Neural cell (in vitro differentiated cells): Measurements from ENCODE around the gene CHKA. TPM values are rescaled to one million over a fixed set of nuclear protein-coding genes. Genes with fewer than 3 reads are reported as not detected.
A peak's percentile ranks its signal among the peaks of the same experiment; 100 is the strongest.

Experiments
- H2AFZ ChIP-seq: fragments of 200-600, 300-800 bp; sonication (generic), shearing (Covaris generic); 2 replicates; pipeline ENCODE4 v1.6.0; 2014; ENCODE audit warnings: low read depth, mild to moderate bottlenecking, antibody characterized with exemption, low read length, moderate library complexity
- H3F3A ChIP-seq: fragments of 200-600 bp; shearing (Covaris generic); 2 replicates; pipeline ENCODE4 v1.6.1; 2016; ENCODE audit warnings: mild to moderate bottlenecking, moderate library complexity, mixed read lengths, antibody characterized with exemption, low read length; ENCODE audit not compliant: insufficient read depth, poor library complexity, severe bottlenecking
- H3K27ac ChIP-seq: fragments of 200-600, 300-800 bp; sonication (generic), shearing (Covaris generic); 2 replicates; pipeline ENCODE4 v1.5.1; 2014; ENCODE audit warnings: mild to moderate bottlenecking, low read length, moderate library complexity
- H3K27me3 ChIP-seq: fragments of 300-800, 200-600 bp; sonication (generic), shearing (Covaris generic); 2 replicates; pipeline ENCODE4 v1.6.0; 2014; ENCODE audit warnings: mild to moderate bottlenecking, low read depth, low read length, moderate library complexity; ENCODE audit not compliant: insufficient read depth
- H3K36me3 ChIP-seq: fragments of 300-800, 200-600 bp; sonication (generic), shearing (Covaris generic); 2 replicates; pipeline ENCODE4 v1.5.1; 2014; ENCODE audit warnings: mild to moderate bottlenecking, antibody characterized with exemption, low read length, moderate library complexity; ENCODE audit not compliant: insufficient read depth
- H3K4me2 ChIP-seq: fragments of 300-800, 200-600 bp; sonication (generic), shearing (Covaris generic); 2 replicates; pipeline ENCODE4 v1.6.0; 2014; ENCODE audit warnings: mild to moderate bottlenecking, low read length
- H3K4me3 ChIP-seq: fragments of 300-800, 200-600 bp; sonication (generic), shearing (Covaris generic); 2 replicates; pipeline ENCODE4 v1.5.1; 2014; ENCODE audit warnings: mild to moderate bottlenecking, low read length, moderate library complexity
- H3K79me2 ChIP-seq: fragments of 200-600 bp; shearing (Covaris generic); replicated peaks from 2 replicates; pipeline ENCODE4 v1.6.0; 2014; ENCODE audit warnings: mild to moderate bottlenecking, low read length, moderate library complexity; ENCODE audit not compliant: insufficient read depth
- H3K9ac ChIP-seq: fragments of 300-800, 200-600 bp; sonication (generic), shearing (Covaris generic); 2 replicates; pipeline ENCODE4 v1.6.1; 2016; ENCODE audit warnings: mild to moderate bottlenecking, low read length, mixed read lengths
- H3K9me2 ChIP-seq: fragments of 200-600 bp; shearing (Covaris generic); 2 replicates; pipeline ENCODE4 v1.6.1; 2016; ENCODE audit warnings: mild to moderate bottlenecking, low read length, mixed read lengths; ENCODE audit not compliant: insufficient read depth
- H3K9me3 ChIP-seq: fragments of 200-600, 300-800 bp; sonication (generic), shearing (Covaris generic); 2 replicates; pipeline ENCODE4 v1.6.1; 2016; ENCODE audit warnings: mild to moderate bottlenecking, mixed run types, low read length, moderate library complexity, mixed read lengths
- H4K20me1 ChIP-seq: fragments of 200-600 bp; shearing (Covaris generic); 2 replicates; pipeline ENCODE4 v1.6.1; 2016; ENCODE audit warnings: mild to moderate bottlenecking, mixed run types; ENCODE audit not compliant: insufficient read depth
- EP300 ChIP-seq: fragments of 450-650 bp; conservative IDR thresholded peaks from 2 replicates; pipeline ENCODE4 v1.6.1; 2014; ENCODE audit warnings: antibody characterized with exemption, mild to moderate bottlenecking, moderate library complexity; ENCODE audit not compliant: poor library complexity, severe bottlenecking
- EZH2 ChIP-seq: fragments of 200-600, 300-800 bp; shearing (Covaris generic), sonication (generic); IDR thresholded peaks from 2 replicates; pipeline ENCODE4 v1.6.1; 2014; ENCODE audit warnings: antibody characterized with exemption, low read length, borderline replicate concordance, mild to moderate bottlenecking; ENCODE audit not compliant: insufficient read depth, poor library complexity, severe bottlenecking
- MXI1 ChIP-seq: fragments of 450-650 bp; conservative IDR thresholded peaks from 2 replicates; pipeline ENCODE4 v1.6.1; 2014; ENCODE audit warnings: antibody characterized with exemption, mild to moderate bottlenecking; ENCODE audit not compliant: poor library complexity, severe bottlenecking
- POLR2AphosphoS5 ChIP-seq: IDR thresholded peaks from 2 replicates; pipeline ENCODE4 v1.6.1; 2012
- RAD21 ChIP-seq: fragments of 450-650 bp; conservative IDR thresholded peaks from 2 replicates; pipeline ENCODE4 v1.6.1; 2014; ENCODE audit warnings: antibody characterized with exemption, mild to moderate bottlenecking, moderate library complexity
- SMC3 ChIP-seq: fragments of 450-650 bp; conservative IDR thresholded peaks from 2 replicates; pipeline ENCODE4 v1.6.1; 2014; ENCODE audit warnings: antibody characterized with exemption, mild to moderate bottlenecking, moderate library complexity; ENCODE audit not compliant: poor library complexity
- TAF1 ChIP-seq: IDR thresholded peaks from 2 replicates; pipeline ENCODE4 v1.6.1; 2012; ENCODE audit warnings: low read depth
- polyA plus RNA-seq: library from polyadenylated mRNA; depleted of rRNA; stranded (reverse); fragments of >200 nt; gene quantifications from 2 replicates; pipeline ENCODE4 v1.2.3, GENCODE V29; 2014
- TF ChIP-seq, protein P1 (sequence below): IDR thresholded peaks from 2 replicates; pipeline ENCODE4 v1.6.1; 2012; ENCODE audit warnings: borderline replicate concordance
- TF ChIP-seq, protein P2 (sequence below): fragments of 450-650 bp; IDR thresholded peaks from 2 replicates; pipeline ENCODE4 v1.5.1; 2014; ENCODE audit warnings: antibody characterized with exemption, mild to moderate bottlenecking, moderate library complexity; ENCODE audit not compliant: poor library complexity, severe bottlenecking

CHKA gene
- polyA plus RNA-seq, 1 donor from 2014 or later, result 90.0 TPM

DNA sequence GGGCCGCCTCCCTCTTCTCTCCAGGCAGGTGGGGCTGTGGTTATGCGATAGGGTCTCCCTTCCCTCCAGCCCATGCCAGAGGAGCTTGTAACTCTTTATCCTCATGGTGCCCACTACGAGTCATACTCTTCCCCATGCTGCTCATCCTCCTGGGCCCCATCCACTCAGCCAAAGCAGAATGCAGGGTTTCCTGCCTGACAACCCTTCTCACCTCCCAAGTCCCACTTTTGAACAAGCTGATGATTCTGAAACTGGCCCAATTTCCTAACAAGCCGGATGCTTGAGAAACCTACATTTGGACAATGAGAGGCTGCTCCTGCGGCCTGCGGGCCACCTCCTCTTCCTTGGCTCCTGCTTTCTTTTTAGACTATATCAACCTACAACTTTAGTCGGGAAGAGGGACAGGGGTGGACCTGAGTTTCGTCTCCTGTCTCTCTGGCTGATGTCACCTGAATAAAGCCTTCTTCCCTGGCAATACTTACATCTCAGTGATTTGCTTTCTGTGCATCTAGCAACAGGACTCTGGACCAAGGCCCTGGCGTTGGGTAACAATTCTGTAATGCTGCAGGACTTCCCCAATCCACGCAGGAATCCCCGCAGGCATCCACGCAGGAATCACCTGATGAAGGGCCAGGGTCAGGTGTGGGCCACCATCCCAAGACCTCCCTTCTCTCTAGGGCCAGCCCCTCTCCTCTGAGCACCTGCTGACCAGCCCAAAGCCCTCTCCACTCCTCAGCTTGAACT, 92.2 kb downstream of the CHKA start:
- peaks cover 5% of the 10 kb centered on the region for H3K9me3 ChIP-seq
- H3K27ac ChIP-seq, result no peak overlapping the region
- H3K79me2 ChIP-seq, result peaks cover 12% of the 10 kb centered on the region
- H3K27me3 ChIP-seq, result no peaks in the 10 kb centered on the region
- H3K9ac ChIP-seq, result no peak overlapping the region
- no peaks in the 10 kb centered on the region for H3K9me2 ChIP-seq
- H3K4me2 ChIP-seq, result no peak overlapping the region
- TF ChIP-seq POLR2AphosphoS5 (no peak), RAD21 (no peak), EP300 (no peak)
- no peaks in the 10 kb centered on the region for H4K20me1 ChIP-seq
- H2AFZ ChIP-seq, result no peak overlapping the region
- H3K4me3 ChIP-seq, result peak overlapping the region; percentile 77
- no peaks in the 10 kb centered on the region for H3F3A ChIP-seq
- no peaks in the 10 kb centered on the region for H3K36me3 ChIP-seq

DNA sequence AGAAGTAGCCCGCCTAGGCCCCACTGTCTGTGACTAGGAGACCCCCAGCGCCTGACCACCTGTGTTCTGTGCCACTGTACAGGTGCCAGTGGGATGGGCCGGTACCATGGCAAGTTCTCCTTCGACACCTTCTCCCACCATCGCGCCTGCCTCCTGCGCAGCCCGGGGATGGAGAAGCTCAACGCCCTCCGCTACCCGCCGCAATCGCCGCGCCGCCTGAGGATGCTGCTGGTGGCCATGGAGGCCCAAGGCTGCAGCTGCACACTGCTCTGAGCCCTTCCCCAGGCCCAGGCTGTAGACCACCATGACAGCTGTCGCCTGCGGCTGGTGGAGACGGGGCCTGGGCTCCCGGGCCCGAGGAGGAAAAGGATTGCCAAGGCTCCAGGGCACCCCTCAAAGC, 93.5 kb downstream of the CHKA start:
- Histone ChIP-seq H2AFZ (no peak overlapping the region), H4K20me1 (no peaks in the 10 kb centered on the region), H3K27me3 (no peaks in the 10 kb centered on the region), H3K79me2 (peaks cover 12% of the 10 kb centered on the region), H3F3A (no peaks in the 10 kb centered on the region), H3K9me3 (peaks cover 5% of the 10 kb centered on the region), H3K9ac (no peak overlapping the region), H3K4me2 (no peak overlapping the region), H3K36me3 (no peaks in the 10 kb centered on the region), H3K9me2 (no peaks in the 10 kb centered on the region), H3K4me3 (no peak overlapping the region), H3K27ac (no peak overlapping the region)
- TF ChIP-seq SMC3 (no peak), MXI1 (no peak), EP300 (no peak), RAD21 (no peak), POLR2AphosphoS5 (no peak), EZH2 (no peak), TAF1 (no peak)
- TF ChIP-seq, protein P1, sequence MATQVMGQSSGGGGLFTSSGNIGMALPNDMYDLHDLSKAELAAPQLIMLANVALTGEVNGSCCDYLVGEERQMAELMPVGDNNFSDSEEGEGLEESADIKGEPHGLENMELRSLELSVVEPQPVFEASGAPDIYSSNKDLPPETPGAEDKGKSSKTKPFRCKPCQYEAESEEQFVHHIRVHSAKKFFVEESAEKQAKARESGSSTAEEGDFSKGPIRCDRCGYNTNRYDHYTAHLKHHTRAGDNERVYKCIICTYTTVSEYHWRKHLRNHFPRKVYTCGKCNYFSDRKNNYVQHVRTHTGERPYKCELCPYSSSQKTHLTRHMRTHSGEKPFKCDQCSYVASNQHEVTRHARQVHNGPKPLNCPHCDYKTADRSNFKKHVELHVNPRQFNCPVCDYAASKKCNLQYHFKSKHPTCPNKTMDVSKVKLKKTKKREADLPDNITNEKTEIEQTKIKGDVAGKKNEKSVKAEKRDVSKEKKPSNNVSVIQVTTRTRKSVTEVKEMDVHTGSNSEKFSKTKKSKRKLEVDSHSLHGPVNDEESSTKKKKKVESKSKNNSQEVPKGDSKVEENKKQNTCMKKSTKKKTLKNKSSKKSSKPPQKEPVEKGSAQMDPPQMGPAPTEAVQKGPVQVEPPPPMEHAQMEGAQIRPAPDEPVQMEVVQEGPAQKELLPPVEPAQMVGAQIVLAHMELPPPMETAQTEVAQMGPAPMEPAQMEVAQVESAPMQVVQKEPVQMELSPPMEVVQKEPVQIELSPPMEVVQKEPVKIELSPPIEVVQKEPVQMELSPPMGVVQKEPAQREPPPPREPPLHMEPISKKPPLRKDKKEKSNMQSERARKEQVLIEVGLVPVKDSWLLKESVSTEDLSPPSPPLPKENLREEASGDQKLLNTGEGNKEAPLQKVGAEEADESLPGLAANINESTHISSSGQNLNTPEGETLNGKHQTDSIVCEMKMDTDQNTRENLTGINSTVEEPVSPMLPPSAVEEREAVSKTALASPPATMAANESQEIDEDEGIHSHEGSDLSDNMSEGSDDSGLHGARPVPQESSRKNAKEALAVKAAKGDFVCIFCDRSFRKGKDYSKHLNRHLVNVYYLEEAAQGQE, result no peak
- TF ChIP-seq, protein P2, sequence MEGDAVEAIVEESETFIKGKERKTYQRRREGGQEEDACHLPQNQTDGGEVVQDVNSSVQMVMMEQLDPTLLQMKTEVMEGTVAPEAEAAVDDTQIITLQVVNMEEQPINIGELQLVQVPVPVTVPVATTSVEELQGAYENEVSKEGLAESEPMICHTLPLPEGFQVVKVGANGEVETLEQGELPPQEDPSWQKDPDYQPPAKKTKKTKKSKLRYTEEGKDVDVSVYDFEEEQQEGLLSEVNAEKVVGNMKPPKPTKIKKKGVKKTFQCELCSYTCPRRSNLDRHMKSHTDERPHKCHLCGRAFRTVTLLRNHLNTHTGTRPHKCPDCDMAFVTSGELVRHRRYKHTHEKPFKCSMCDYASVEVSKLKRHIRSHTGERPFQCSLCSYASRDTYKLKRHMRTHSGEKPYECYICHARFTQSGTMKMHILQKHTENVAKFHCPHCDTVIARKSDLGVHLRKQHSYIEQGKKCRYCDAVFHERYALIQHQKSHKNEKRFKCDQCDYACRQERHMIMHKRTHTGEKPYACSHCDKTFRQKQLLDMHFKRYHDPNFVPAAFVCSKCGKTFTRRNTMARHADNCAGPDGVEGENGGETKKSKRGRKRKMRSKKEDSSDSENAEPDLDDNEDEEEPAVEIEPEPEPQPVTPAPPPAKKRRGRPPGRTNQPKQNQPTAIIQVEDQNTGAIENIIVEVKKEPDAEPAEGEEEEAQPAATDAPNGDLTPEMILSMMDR, result no peak
